Neural cell (in vitro differentiated cells): ENCODE measurements around the gene RPS3. TPM values are rescaled to one million over a fixed set of nuclear protein-coding genes. Genes with fewer than 3 reads are reported as not detected.

Experiments used
- H2AFZ ChIP-seq: fragments of 200-600, 300-800 bp; sonication (generic), shearing (Covaris generic); 2 replicates; pipeline ENCODE4 v1.6.0; 2014; ENCODE audit warnings: low read depth, mild to moderate bottlenecking, antibody characterized with exemption, low read length, moderate library complexity
- H3F3A ChIP-seq: fragments of 200-600 bp; shearing (Covaris generic); 2 replicates; pipeline ENCODE4 v1.6.1; 2016; ENCODE audit warnings: mild to moderate bottlenecking, moderate library complexity, mixed read lengths, antibody characterized with exemption, low read length; ENCODE audit not compliant: insufficient read depth, poor library complexity, severe bottlenecking
- H3K27ac ChIP-seq: fragments of 200-600, 300-800 bp; sonication (generic), shearing (Covaris generic); 2 replicates; pipeline ENCODE4 v1.5.1; 2014; ENCODE audit warnings: mild to moderate bottlenecking, low read length, moderate library complexity
- H3K27me3 ChIP-seq: fragments of 300-800, 200-600 bp; sonication (generic), shearing (Covaris generic); 2 replicates; pipeline ENCODE4 v1.6.0; 2014; ENCODE audit warnings: mild to moderate bottlenecking, low read depth, low read length, moderate library complexity; ENCODE audit not compliant: insufficient read depth
- H3K36me3 ChIP-seq: fragments of 300-800, 200-600 bp; sonication (generic), shearing (Covaris generic); 2 replicates; pipeline ENCODE4 v1.5.1; 2014; ENCODE audit warnings: mild to moderate bottlenecking, antibody characterized with exemption, low read length, moderate library complexity; ENCODE audit not compliant: insufficient read depth
- H3K4me2 ChIP-seq: fragments of 300-800, 200-600 bp; sonication (generic), shearing (Covaris generic); 2 replicates; pipeline ENCODE4 v1.6.0; 2014; ENCODE audit warnings: mild to moderate bottlenecking, low read length
- H3K4me3 ChIP-seq: fragments of 300-800, 200-600 bp; sonication (generic), shearing (Covaris generic); 2 replicates; pipeline ENCODE4 v1.5.1; 2014; ENCODE audit warnings: mild to moderate bottlenecking, low read length, moderate library complexity
- H3K79me2 ChIP-seq: fragments of 200-600 bp; shearing (Covaris generic); replicated peaks from 2 replicates; pipeline ENCODE4 v1.6.0; 2014; ENCODE audit warnings: mild to moderate bottlenecking, low read length, moderate library complexity; ENCODE audit not compliant: insufficient read depth
- H3K9ac ChIP-seq: fragments of 300-800, 200-600 bp; sonication (generic), shearing (Covaris generic); 2 replicates; pipeline ENCODE4 v1.6.1; 2016; ENCODE audit warnings: mild to moderate bottlenecking, low read length, mixed read lengths
- H3K9me2 ChIP-seq: fragments of 200-600 bp; shearing (Covaris generic); 2 replicates; pipeline ENCODE4 v1.6.1; 2016; ENCODE audit warnings: mild to moderate bottlenecking, low read length, mixed read lengths; ENCODE audit not compliant: insufficient read depth
- H3K9me3 ChIP-seq: fragments of 200-600, 300-800 bp; sonication (generic), shearing (Covaris generic); 2 replicates; pipeline ENCODE4 v1.6.1; 2016; ENCODE audit warnings: mild to moderate bottlenecking, mixed run types, low read length, moderate library complexity, mixed read lengths
- H4K20me1 ChIP-seq: fragments of 200-600 bp; shearing (Covaris generic); 2 replicates; pipeline ENCODE4 v1.6.1; 2016; ENCODE audit warnings: mild to moderate bottlenecking, mixed run types; ENCODE audit not compliant: insufficient read depth
- CTCF ChIP-seq: fragments of 450-650 bp; IDR thresholded peaks from 2 replicates; pipeline ENCODE4 v1.5.1; 2014; ENCODE audit warnings: antibody characterized with exemption, mild to moderate bottlenecking, moderate library complexity; ENCODE audit not compliant: poor library complexity, severe bottlenecking
- EP300 ChIP-seq: fragments of 450-650 bp; conservative IDR thresholded peaks from 2 replicates; pipeline ENCODE4 v1.6.1; 2014; ENCODE audit warnings: antibody characterized with exemption, mild to moderate bottlenecking, moderate library complexity; ENCODE audit not compliant: poor library complexity, severe bottlenecking
- EZH2 ChIP-seq: fragments of 200-600, 300-800 bp; shearing (Covaris generic), sonication (generic); IDR thresholded peaks from 2 replicates; pipeline ENCODE4 v1.6.1; 2014; ENCODE audit warnings: antibody characterized with exemption, low read length, borderline replicate concordance, mild to moderate bottlenecking; ENCODE audit not compliant: insufficient read depth, poor library complexity, severe bottlenecking
- MXI1 ChIP-seq: fragments of 450-650 bp; conservative IDR thresholded peaks from 2 replicates; pipeline ENCODE4 v1.6.1; 2014; ENCODE audit warnings: antibody characterized with exemption, mild to moderate bottlenecking; ENCODE audit not compliant: poor library complexity, severe bottlenecking
- POLR2AphosphoS5 ChIP-seq: IDR thresholded peaks from 2 replicates; pipeline ENCODE4 v1.6.1; 2012
- RAD21 ChIP-seq: fragments of 450-650 bp; conservative IDR thresholded peaks from 2 replicates; pipeline ENCODE4 v1.6.1; 2014; ENCODE audit warnings: antibody characterized with exemption, mild to moderate bottlenecking, moderate library complexity
- REST ChIP-seq: IDR thresholded peaks from 2 replicates; pipeline ENCODE4 v1.6.1; 2012; ENCODE audit warnings: borderline replicate concordance
- SMC3 ChIP-seq: fragments of 450-650 bp; conservative IDR thresholded peaks from 2 replicates; pipeline ENCODE4 v1.6.1; 2014; ENCODE audit warnings: antibody characterized with exemption, mild to moderate bottlenecking, moderate library complexity; ENCODE audit not compliant: poor library complexity
- TAF1 ChIP-seq: IDR thresholded peaks from 2 replicates; pipeline ENCODE4 v1.6.1; 2012; ENCODE audit warnings: low read depth
- polyA plus RNA-seq: library from polyadenylated mRNA; depleted of rRNA; stranded (reverse); fragments of >200 nt; gene quantifications from 2 replicates; pipeline ENCODE4 v1.2.3, GENCODE V29; 2014

RPS3 gene
- polyA plus RNA-seq, 1 donor from 2014 or later = 1,440 TPM

- H3K36me3 ChIP-seq = no peaks in the 10 kb centered on the region
- no peaks in the 10 kb centered on the region for H3K9me2 ChIP-seq
- no peaks in the 10 kb centered on the region for H3K9me3 ChIP-seq
- H3K27ac ChIP-seq = no peak overlapping the region
- no peak overlapping the region for H2AFZ ChIP-seq
- H3K4me3 ChIP-seq = peak overlapping the region; percentile 85
- H4K20me1 ChIP-seq = no peaks in the 10 kb centered on the region
- H3K4me2 ChIP-seq = peak overlapping the region; percentile 63
- H3F3A ChIP-seq = no peaks in the 10 kb centered on the region
- TF ChIP-seq EZH2 (no peak), CTCF (no peak), SMC3 (no peak), REST (no peak), POLR2AphosphoS5 (no peak), EP300 (no peak), RAD21 (no peak), MXI1 (no peak), TAF1 (no peak)
- no peaks in the 10 kb centered on the region for H3K79me2 ChIP-seq
- H3K9ac ChIP-seq = peak overlapping the region; percentile 76
- H3K27me3 ChIP-seq = peaks cover 10% of the 10 kb centered on the region
These were observed 49.1 kb upstream of the RPS3 start for GRCh38 chr11:75350122-75350742.

- peak overlapping the region; percentile 76 for H3K9ac ChIP-seq
- no peaks in the 10 kb centered on the region for H3K9me3 ChIP-seq
- peak overlapping the region; percentile 85 for H3K4me3 ChIP-seq
- no peaks in the 10 kb centered on the region for H3K79me2 ChIP-seq
- peak overlapping the region; percentile 63 for H3K4me2 ChIP-seq
- no peaks in the 10 kb centered on the region for H3F3A ChIP-seq
- TF ChIP-seq RAD21 (no peak), TAF1 (no peak), EP300 (no peak), CTCF (no peak), SMC3 (no peak), MXI1 (peak; percentile 58), REST (no peak), POLR2AphosphoS5 (no peak)
- H3K9me2 ChIP-seq = no peaks in the 10 kb centered on the region
- H3K27me3 ChIP-seq = peaks cover 10% of the 10 kb centered on the region
- no peaks in the 10 kb centered on the region for H4K20me1 ChIP-seq
- peak overlapping the region; percentile 30 for H3K27ac ChIP-seq
- H2AFZ ChIP-seq = peak overlapping the region; percentile 49
- H3K36me3 ChIP-seq = no peaks in the 10 kb centered on the region
These were observed 48.4 kb upstream of the RPS3 start for GRCh38 chr11:75350743-75351540.
